Glutamatergic neuron (in vitro differentiated cells): ENCODE results near the gene TMEM63A. TPM values are rescaled to one million over a fixed set of nuclear protein-coding genes. Genes with fewer than 3 reads are reported as not detected.

Experiments
- DNase-seq: peaks from one replicate; pipeline ENCODE4 v3.0.0; 2022
- H3K27ac Mint-ChIP-seq: one replicate; pipeline ENCODE4 v1.8.0; 2020; ENCODE audit warnings: mild to moderate bottlenecking, mixed read lengths, inconsistent platforms; ENCODE audit not compliant: unreplicated experiment
- H3K27me3 Mint-ChIP-seq: one replicate; pipeline ENCODE4 v1.8.0; 2020; ENCODE audit warnings: mild to moderate bottlenecking, moderate library complexity, mixed read lengths, inconsistent platforms; ENCODE audit not compliant: unreplicated experiment
- H3K36me3 Mint-ChIP-seq: one replicate; pipeline ENCODE4 v1.8.0; 2020; ENCODE audit warnings: mild to moderate bottlenecking, mixed read lengths, inconsistent platforms; ENCODE audit not compliant: unreplicated experiment
- H3K4me1 Mint-ChIP-seq: one replicate; pipeline ENCODE4 v1.8.0; 2020; ENCODE audit warnings: mild to moderate bottlenecking, low read depth, mixed read lengths, inconsistent platforms; ENCODE audit not compliant: unreplicated experiment
- H3K4me3 Mint-ChIP-seq: one replicate; pipeline ENCODE4 v1.8.0; 2020; ENCODE audit warnings: mild to moderate bottlenecking, mixed read lengths, inconsistent platforms; ENCODE audit not compliant: unreplicated experiment
- H3K9me3 Mint-ChIP-seq: one replicate; pipeline ENCODE4 v1.8.0; 2020; ENCODE audit warnings: mild to moderate bottlenecking, moderate library complexity, mixed read lengths, inconsistent platforms; ENCODE audit not compliant: unreplicated experiment
- CTCF ChIP-seq: fragments of 200-600 bp; sonication (generic); IDR thresholded peaks from one replicate; pipeline ENCODE4 v1.5.0; 2021; ENCODE audit not compliant: partially characterized antibody, unreplicated experiment
- total RNA-seq: library from RNA; stranded (reverse); fragmentation: NEBNext Ultra II Directional; extraction: Animal tissue kit (Norgen Biotek cat#: 25700); gene quantifications from one replicate; pipeline ENCODE4 v1.2.1, GENCODE V29; 2021; ENCODE audit not compliant: unreplicated experiment

The TMEM63A gene
- total RNA-seq, 1 donor from 2014 or later: 1.1 TPM

- TF ChIP-seq CTCF: no peak
- no peaks in the 10 kb centered on the region for H3K36me3 Mint-ChIP-seq
- H3K9me3 Mint-ChIP-seq: peaks cover 3% of the 10 kb centered on the region
- DNase-seq: no peak
- H3K27me3 Mint-ChIP-seq: peaks cover 5% of the 10 kb centered on the region
- peaks cover 8% of the 10 kb centered on the region for H3K4me1 Mint-ChIP-seq
- no peak overlapping the region for H3K4me3 Mint-ChIP-seq
- no peak overlapping the region for H3K27ac Mint-ChIP-seq
Observed at GRCh38 chr1:225870911-225871310, 11.3 kb downstream of the TMEM63A start.

- TF ChIP-seq CTCF: no peak
- H3K9me3 Mint-ChIP-seq: peaks cover 1% of the 10 kb centered on the region
- no peak for DNase-seq
- no peaks in the 10 kb centered on the region for H3K36me3 Mint-ChIP-seq
- H3K27ac Mint-ChIP-seq: no peak overlapping the region
- peaks cover 6% of the 10 kb centered on the region for H3K4me1 Mint-ChIP-seq
- H3K4me3 Mint-ChIP-seq: no peak overlapping the region
- H3K27me3 Mint-ChIP-seq: peaks cover 2% of the 10 kb centered on the region
Observed at GRCh38 chr1:225868631-225869330, 13.4 kb downstream of the TMEM63A start.

- peaks cover 4% of the 10 kb centered on the region for H3K4me1 Mint-ChIP-seq
Observed at GRCh38 chr1:225866981-225867380, 15.2 kb downstream of the TMEM63A start.

GRCh38 chr1:225866061-225866837 is 15.9 kb downstream of the TMEM63A start:
- no peak for DNase-seq
- Mint-ChIP-seq H3K36me3 (no peaks in the 10 kb centered on the region), H3K9me3 (peaks cover 1% of the 10 kb centered on the region), H3K27me3 (peaks cover 2% of the 10 kb centered on the region), H3K27ac (no peak overlapping the region), H3K4me3 (no peak overlapping the region), H3K4me1 (peaks cover 4% of the 10 kb centered on the region)
- no peak for TF ChIP-seq CTCF

More at GRCh38 chr1:225866981-225867380, 15.2 kb downstream of the TMEM63A start:
- DNase-seq: no peak
- no peak for TF ChIP-seq CTCF
- H3K4me3 Mint-ChIP-seq: no peak overlapping the region
- no peak overlapping the region for H3K27ac Mint-ChIP-seq
- H3K9me3 Mint-ChIP-seq: peaks cover 1% of the 10 kb centered on the region
- H3K36me3 Mint-ChIP-seq: no peaks in the 10 kb centered on the region
- H3K27me3 Mint-ChIP-seq: peaks cover 2% of the 10 kb centered on the region

GRCh38 chr1:225865514-225865913 is 16.7 kb downstream of the TMEM63A start:
- no peak overlapping the region for H3K27ac Mint-ChIP-seq
- no peak overlapping the region for H3K4me3 Mint-ChIP-seq
- H3K9me3 Mint-ChIP-seq: peaks cover 1% of the 10 kb centered on the region
- TF ChIP-seq CTCF: no peak
- no peaks in the 10 kb centered on the region for H3K36me3 Mint-ChIP-seq
- H3K27me3 Mint-ChIP-seq: peaks cover 2% of the 10 kb centered on the region
- no peak for DNase-seq
- H3K4me1 Mint-ChIP-seq: peaks cover 2% of the 10 kb centered on the region
